GM13976 (cell line): ENCODE results near the gene BCAS3.

ENCODE experiments used
- DNase-seq: peaks from one replicate; pipeline ENCODE4 v3.0.0; 2012; ENCODE audit warnings: low spot score
- in situ Hi-C: fragments of 300-500 bp; cut with MboI; formaldehyde crosslinking; loops from one replicate; pipeline ENCODE4 v1.12.0; 2022; ENCODE audit warnings: low sequenced_read_pairs, mixed read lengths, inconsistent platforms; ENCODE audit not compliant: unreplicated experiment
- TF ChIP-seq, protein P1 (sequence below): IDR thresholded peaks from 2 replicates; pipeline ENCODE4 v1.5.1; 2012; ENCODE audit warnings: borderline replicate concordance, mild to moderate bottlenecking; ENCODE audit not compliant: insufficient read depth; ENCODE audit errors: extremely low read depth, missing control alignments, control extremely low read depth

Gene BCAS3

GRCh38 chr17:61335845-61336655 lies 658.4 kb downstream of the BCAS3 start:
- in situ Hi-C loops: no loop called here
- no peak for DNase-seq
- TF ChIP-seq, protein P1, sequence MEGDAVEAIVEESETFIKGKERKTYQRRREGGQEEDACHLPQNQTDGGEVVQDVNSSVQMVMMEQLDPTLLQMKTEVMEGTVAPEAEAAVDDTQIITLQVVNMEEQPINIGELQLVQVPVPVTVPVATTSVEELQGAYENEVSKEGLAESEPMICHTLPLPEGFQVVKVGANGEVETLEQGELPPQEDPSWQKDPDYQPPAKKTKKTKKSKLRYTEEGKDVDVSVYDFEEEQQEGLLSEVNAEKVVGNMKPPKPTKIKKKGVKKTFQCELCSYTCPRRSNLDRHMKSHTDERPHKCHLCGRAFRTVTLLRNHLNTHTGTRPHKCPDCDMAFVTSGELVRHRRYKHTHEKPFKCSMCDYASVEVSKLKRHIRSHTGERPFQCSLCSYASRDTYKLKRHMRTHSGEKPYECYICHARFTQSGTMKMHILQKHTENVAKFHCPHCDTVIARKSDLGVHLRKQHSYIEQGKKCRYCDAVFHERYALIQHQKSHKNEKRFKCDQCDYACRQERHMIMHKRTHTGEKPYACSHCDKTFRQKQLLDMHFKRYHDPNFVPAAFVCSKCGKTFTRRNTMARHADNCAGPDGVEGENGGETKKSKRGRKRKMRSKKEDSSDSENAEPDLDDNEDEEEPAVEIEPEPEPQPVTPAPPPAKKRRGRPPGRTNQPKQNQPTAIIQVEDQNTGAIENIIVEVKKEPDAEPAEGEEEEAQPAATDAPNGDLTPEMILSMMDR: no peak

- in situ Hi-C loops: no loop called here
- TF ChIP-seq, protein P1: no peak
- DNase-seq: no peak
These were observed 659.6 kb downstream of the BCAS3 start for GRCh38 chr17:61337290-61337689.

DNA sequence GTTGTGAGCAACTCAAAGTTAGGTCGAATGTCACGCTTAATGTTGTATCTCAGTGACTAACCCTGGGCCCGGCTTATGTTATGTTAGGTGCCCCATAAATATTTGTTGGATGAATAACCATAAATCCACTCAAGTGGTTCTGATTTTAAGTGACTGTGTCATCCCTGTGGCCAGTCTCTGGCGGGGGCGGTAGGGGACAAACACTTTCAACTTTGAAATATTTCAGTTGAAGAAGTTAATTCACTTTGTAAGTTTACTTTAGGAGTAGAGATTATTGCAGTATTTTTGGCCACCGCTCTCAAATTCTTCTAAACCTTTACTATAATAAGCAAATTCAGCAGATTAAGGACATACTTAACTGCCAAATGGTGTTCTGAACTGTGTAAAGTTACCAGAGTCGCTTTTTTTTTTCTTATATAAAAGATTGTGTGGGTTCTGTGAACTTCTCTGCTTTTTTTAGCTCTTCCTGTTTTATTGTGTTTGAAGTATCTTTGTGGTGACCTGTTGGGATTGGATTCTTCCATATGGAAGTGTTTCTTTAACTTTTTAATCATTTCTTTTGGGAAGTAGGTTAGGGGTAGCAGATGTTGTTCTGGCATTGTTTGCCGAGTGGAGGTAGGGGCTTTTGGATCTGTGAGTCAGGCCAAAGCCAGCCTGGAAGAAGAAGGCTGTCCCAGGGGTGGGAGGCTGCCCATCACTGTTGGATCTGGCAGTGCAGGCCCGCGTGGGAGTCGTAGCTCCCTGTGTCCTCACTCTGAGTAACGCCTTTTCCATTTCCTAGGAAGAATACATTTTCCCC lies 660.5 kb downstream of the BCAS3 start:
- DNase-seq: no peak
- TF ChIP-seq, protein P1: no peak
- in situ Hi-C loops: no loop called here

- TF ChIP-seq, protein P1: no peak
- no peak for DNase-seq
- in situ Hi-C loops: no loop called here
These were observed 661.3 kb downstream of the BCAS3 start for GRCh38 chr17:61338874-61339478.

DNA sequence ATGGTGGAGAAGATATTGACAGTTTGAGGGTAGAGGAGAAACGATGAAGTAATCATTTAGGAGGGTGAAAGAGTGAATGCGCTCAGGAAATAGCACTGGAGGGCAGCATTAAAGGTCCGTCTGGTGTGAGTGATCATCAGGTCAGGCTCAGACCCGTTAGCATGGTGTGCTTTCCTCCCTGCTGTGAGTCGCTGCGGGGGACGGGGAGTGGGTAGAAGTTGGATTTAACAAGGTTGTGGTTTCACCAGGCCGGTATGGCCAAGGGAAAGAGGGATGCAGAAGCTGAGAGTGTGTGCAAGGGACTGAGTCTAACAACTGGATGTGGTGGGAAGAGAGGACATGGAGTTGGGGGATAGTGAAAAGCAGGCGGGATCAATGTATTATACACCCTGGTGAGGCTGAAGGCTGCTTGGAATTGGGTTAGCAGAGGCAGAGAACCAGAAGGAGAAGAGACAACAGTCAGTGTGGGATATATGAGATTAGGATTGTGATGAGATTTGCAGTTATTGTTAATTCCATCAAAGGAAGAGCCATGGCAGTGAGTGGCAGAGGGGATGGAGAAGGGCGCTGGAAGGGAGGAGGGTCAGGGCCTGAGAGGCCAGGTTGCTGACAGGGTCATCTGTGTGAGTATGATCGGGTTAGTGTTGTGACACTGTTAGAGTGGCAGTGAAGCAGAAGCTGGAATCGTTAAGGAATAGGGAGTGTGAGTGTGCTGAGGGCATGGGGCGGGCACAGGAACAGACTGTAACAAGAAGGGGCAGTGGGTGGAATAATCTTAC lies 663.0 kb downstream of the BCAS3 start:
- in situ Hi-C loops: no loop called here
- TF ChIP-seq, protein P1: no peak
- no peak for DNase-seq

- in situ Hi-C loops: no loop called here
- TF ChIP-seq, protein P1: no peak
- DNase-seq: no peak
These were observed 665.9 kb downstream of the BCAS3 start for GRCh38 chr17:61343576-61343975.
